ENCODE results near the gene FBXW11.
"Not testable (repeated sequence)": the region's sequence is repeated elsewhere in the genome, so short reads cannot be mapped to it uniquely, and the experiment has no call there.

The FBXW11 gene

GRCh38 chr5:171906066-171906570 is 100.3 kb downstream of the FBXW11 start:
- no peak for DNase-seq

DNA sequence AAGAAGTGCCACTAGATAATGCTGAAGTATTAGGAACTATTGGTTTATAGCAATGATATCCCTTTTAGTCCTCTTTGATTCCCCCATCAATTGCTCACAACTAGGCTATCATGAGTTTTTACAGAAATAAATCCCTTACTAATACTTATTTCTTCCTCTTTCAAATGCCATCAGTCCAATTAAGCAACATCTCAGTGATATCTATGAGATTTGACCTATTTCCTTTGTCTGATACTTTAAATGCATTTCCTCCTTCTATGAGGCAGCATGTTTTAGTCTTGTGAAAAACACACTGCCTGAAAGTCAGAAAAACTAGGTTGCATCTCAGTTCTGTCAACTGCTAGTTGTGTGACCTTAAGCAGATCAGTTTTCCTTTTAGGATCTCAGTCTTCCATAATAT is 101.6 kb downstream of the FBXW11 start:
- no peak for DNase-seq

- DNase-seq, result no peak
These were observed 104.7 kb downstream of the FBXW11 start for GRCh38 chr5:171901764-171902163.

DNA sequence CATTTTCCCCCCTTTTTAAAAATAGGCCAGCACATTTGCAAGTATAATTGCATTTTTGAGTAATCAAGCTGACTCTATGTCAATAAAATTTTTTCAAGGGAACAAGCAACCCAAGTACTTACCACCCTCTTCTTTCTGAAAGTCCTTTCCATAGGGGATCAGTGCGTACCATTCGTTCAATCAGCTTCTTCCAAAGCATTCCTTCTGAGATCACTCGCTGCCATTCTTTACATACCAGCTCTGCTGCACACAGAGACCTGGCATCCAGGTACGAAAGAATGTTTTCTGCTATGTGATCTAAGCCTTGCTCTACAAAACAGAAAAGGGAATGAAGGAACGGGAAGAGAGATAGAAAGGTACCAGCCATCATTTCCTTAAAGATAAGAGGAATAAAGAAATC is 106.6 kb downstream of the FBXW11 start:
- no peak for DNase-seq

GRCh38 chr5:171898879-171899278 is 107.6 kb downstream of the FBXW11 start:
- no peak for DNase-seq

GRCh38 chr5:171898386-171898785 is 108.1 kb downstream of the FBXW11 start:
- DNase-seq, result no peak

DNA sequence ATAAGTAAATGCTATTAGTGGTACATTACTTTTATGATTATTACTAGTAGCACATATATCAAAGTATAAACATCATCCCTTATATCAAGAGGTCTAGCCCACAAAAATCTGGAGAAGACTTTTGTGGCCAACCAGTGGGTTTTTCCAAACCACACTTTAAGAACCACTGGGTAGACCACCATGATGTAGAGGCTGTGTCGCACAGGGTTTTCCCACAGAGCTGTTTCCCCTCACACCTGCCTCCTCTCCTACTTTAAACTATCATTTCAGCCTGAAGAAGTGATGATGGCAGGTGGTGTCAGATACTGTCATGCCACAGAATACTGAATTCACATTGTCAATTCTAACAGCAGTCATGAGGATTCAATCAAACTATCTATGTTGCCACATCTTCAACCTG is 109.2 kb downstream of the FBXW11 start:
- DNase-seq, result no peak

- peak; percentile 62 for DNase-seq
These were observed 111.4 kb downstream of the FBXW11 start for GRCh38 chr5:171895081-171895480.

DNA sequence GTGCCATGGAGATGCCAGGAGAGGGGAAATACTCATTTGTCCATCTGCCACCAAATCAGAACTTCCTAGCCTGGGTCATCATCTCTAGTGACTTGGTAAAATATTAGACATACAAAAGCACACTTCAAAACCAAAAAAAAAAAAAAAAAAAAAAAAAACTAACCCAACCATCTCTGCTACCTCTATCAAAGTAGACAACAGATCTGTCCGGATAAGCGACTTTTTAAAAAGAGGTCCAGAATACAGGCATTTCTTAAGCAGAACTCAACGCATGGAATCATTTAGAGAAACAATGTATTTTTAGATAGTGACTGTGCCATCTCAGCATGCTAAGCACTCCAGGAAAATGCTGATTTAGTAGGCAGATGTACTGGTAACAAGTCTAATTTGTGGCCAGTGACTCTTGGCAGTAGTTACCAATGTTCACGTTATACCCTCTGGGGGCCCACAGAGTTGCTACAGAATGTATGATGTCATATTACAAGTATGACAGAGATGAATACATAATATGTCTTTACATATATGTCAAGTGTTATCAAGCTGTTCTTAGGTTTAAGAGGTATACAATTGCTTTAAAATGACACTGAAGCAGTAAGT is 113.0 kb downstream of the FBXW11 start:
- DNase-seq, result no peak

GRCh38 chr5:171891595-171891994 is 114.8 kb downstream of the FBXW11 start:
- DNase-seq, result no peak

GRCh38 chr5:171891150-171891549 is 115.3 kb downstream of the FBXW11 start:
- DNase-seq, result no peak

GRCh38 chr5:171888051-171888481 is 118.4 kb downstream of the FBXW11 start:
- DNase-seq, result peak; percentile 33

DNA sequence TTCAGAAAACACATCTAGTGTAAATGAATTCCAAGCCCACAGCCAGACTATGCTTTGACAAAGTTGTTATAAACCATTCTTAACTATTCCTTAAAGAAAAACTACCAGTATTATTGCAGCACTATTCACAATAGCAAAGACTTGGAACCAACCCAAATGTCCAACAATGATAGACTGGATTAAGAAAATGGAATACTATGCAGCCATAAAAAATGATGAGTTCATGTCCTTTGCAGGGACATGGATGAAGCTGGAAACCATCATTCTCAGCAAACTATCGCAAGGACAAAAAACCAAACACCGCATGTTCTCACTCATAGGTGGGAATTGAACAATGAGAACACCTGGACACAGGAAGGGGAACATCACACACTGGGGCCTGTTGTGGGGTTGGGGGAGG is 120.4 kb downstream of the FBXW11 start:
- DNase-seq, result not testable (repeated sequence)

DNA sequence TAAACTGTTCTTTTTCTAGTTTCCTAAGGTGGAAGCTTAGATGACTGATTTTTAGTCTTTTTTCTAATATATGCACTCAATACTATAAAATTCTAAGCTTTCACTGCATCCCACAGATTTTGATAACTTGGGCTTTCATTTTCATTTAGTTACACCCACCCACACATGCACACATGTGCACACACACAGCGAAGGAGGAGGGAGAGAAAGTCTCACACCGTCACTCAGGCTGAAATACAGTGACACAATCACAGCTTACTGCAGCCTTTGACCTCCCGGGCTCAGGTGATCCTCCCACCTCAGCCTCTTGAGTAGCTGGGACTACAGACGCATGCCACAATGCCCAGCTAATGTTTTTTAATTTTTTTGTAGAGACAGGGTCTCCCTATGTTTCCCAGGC is 124.3 kb downstream of the FBXW11 start:
- no peak for DNase-seq

GRCh38 chr5:171874234-171874633 is 132.2 kb downstream of the FBXW11 start:
- DNase-seq, result no peak

DNA sequence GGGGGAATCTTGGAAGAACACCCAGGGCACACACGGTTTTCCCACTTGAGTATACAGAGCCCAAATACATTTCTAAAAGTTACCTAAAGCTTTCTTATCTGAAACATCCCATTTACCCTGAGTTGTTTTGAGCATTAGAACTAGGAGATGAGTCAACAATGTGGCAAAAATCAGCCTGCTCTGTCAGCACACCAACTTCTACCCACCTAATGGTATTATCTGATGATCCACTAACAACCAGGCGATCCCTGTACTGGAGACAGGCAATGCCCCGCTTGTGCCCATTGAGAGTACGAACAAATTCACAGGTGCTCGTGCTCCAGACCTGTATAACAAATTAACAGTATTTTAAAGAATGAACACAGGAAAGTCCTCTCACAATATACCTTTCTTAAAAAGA is 133.8 kb downstream of the FBXW11 start:
- DNase-seq, result no peak

GRCh38 chr5:171871711-171872110 is 134.7 kb downstream of the FBXW11 start:
- no peak for DNase-seq

- DNase-seq, result no peak
These were observed 136.5 kb downstream of the FBXW11 start for GRCh38 chr5:171869956-171870355.

GRCh38 chr5:171868236-171868635 is 138.2 kb downstream of the FBXW11 start:
- no peak for DNase-seq

DNA sequence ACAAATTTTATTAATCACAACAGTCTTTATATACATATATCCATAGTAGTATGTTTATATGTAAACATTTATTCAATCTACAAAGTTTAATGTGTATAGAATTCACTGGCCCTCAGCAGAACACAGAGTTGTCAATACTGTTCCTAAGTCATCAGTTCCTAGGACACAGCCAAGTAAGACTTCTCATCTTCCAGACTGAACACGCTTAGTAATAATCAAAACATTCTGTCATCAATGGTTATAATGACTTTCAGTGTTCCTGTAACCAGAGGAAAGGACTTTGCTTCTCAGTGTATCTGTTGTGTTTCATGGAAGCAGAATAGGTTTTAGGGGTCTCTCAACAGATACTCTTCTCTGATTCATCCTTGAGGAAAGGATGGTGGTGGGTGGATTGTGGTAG is 138.7 kb downstream of the FBXW11 start:
- DNase-seq, result no peak

GRCh38 chr5:171865471-171865870 is 141.0 kb downstream of the FBXW11 start:
- DNase-seq, result no peak

DNA sequence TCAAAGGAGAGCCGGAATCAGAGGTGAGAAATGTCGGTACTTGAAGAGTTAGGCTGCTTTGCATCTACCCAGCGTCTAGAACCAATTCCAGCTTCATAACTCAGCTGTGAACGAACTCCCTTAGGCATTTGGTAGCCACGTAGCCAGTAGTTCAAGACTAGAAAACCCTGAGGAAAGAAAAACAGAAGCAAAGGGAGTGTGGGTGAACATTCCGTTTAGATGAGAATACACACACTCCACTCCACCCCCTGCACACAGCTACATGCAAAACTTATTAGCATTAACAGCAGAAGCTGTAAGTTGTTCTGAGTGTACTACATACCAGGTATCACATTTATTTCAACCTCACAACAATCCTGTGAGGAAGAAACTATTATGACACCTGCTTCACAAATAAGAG is 142.5 kb downstream of the FBXW11 start:
- no peak for DNase-seq

DNA sequence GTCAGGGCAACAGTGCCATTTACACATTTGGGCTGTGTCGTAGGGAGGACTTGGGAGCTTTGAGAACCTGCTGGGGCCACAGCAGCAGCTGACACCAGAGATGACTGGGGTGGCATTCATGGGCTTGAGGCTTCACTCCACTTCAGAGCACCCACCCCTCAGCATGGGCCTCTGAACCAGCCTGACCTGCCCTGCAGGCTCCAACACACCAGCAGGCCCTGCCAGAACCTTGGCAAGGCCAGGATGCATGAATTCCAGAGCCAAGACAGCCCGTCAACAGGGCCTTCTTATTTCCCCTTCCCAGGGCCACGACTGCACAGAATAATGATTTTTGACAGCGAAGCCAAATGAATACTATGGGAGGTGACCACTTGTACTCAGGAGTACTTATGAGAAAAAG is 143.8 kb downstream of the FBXW11 start:
- no peak for DNase-seq

DNA sequence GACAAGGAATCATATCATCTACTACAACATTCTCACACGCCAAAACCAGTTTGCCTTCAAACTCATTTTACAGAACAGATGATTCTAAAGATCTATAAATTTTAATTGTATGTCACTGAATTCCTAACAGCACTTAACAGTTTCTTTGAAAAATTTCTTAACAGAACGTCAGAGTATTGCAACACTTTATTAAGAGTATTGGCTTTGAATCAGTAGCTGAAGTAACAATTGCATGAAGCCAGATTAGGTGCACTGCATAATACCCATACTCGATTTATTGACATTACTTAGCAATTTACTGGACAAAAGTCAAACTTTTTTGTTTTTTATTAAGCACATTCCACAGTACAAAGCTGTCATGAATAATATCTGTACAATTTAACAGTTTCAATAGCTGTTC is 145.1 kb downstream of the FBXW11 start:
- no peak for DNase-seq

DNA sequence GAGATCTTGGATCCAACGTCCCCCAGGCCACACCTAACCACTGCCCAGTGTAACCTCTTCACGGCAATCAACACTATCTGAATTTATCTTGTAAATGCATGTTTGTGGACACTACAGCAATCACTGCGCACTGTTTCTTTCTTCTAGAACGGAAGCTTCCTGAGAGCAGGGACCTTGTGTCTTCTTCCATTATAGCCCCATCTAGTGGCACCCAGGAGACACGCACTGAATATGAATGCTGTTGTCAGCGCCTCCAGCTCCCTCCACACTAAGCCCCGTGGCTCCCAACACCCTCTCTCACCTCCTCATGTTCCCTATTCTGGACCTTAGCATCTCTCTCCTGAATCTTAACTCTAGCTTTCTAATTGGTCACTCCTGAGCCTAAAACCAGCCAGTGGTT is 148.1 kb downstream of the FBXW11 start:
- DNase-seq, result peak; percentile 24

Data from eye (tissue), 1 donor.